Pancreas (tissue), 10 donors: Measurements from ENCODE around the gene ITPR2. TPM values are rescaled to one million over a fixed set of nuclear protein-coding genes. Genes with fewer than 3 reads are reported as not detected.

Source experiments
- ATAC-seq, 4 donors: fragments of 200-7000 bp; cut with Tn5 transposase; one replicate each; pipeline versions ENCODE4 v1.8.0 to v1.9.1; 2020; ENCODE audit warnings: mild to moderate bottlenecking in 4 of 4, moderate library complexity in 4 of 4
- DNase-seq, 6 donors: peaks; one replicate each; pipeline ENCODE4 v3.0.0-alpha.2; 2020
- FAIRE-seq: peaks from 2 replicates; lab custom pipeline; 2012; peaks lifted over from hg19 to GRCh38; lab: Jason Lieb, UNC
- H3K27ac ChIP-seq, 4 donors: fragments of 200-600 bp; sonication (generic); 1 replicate in 3 of 4; 2 replicates in 1 of 4; pipeline versions ENCODE4 v1.5.0 to v1.8.0; 2020
- H3K27me3 ChIP-seq, 4 donors: fragments of 200-600 bp; one replicate each; pipeline ENCODE4 v1.8.0; 2021
- H3K36me3 ChIP-seq, 3 donors: fragments of 200-600 bp; sonication (generic) in 1 of 3; one replicate each; pipeline versions ENCODE4 v1.5.0 to v1.8.0; 2020 to 2021
- H3K4me1 ChIP-seq, 3 donors: fragments of 200-600 bp; one replicate each; pipeline ENCODE4 v1.8.0; 2021
- H3K4me3 ChIP-seq, 4 donors: fragments of 200-600 bp; sonication (generic) in 2 of 4; one replicate each; pipeline versions ENCODE4 v1.5.0 to v1.8.0; 2020 to 2021
- H3K9me3 ChIP-seq, 4 donors: fragments of 200-600 bp; one replicate each; pipeline ENCODE4 v1.8.0; 2021
- WGBS, 2 donors: extraction: QIAGEN DNeasy Blood & Tissue Kit; methylation state at CpG; one replicate each; pipeline ENCODE4 v1.1.7; 2013; 5-methylcytosine and 5-hydroxymethylcytosine counted together
- intact Hi-C, 3 donors: fragments of 100-400 bp; cut with DNase I; formaldehyde crosslinking; loops; one replicate each; pipeline versions ENCODE4 v1.11.1 to v1.14.2; 2022
- polyA plus RNA-seq, 2 donors: library from polyadenylated mRNA; stranded (reverse); fragments of 200-250 nt; gene quantifications; one replicate each; pipeline ENCODE4 v1.2.3, GENCODE V29; 2013
- total RNA-seq, 6 donors: library from RNA; stranded (reverse); fragmentation: NEBNext Ultra II Directional in 4 of 6; extraction: Animal tissue kit (Norgen Biotek cat#: 25700) in 4 of 6; gene quantifications; one replicate each; pipeline versions ENCODE4 v1.2.1 to v1.2.4, GENCODE V29; 2021 to 2023
- TF ChIP-seq, protein P1 (sequence below), 4 donors: fragments of 200-600 bp; sonication (generic) in 3 of 4; IDR thresholded peaks; one replicate each; pipeline versions ENCODE4 v1.5.0 to v1.8.0; 2021; ENCODE audit warnings: antibody characterized with exemption in 4 of 4
- donor health status: healthy with polysubstance abuse.
- donor health status: DM: no; HTN: no; CAD: no; lungs with moderate emphysema.
- donor health status: DM: no; HTN: no; CAD: no.
- donor health status: control.
- donor health status: control.
- donor health status: Bipolar disorder and iron deficiency.
- donor health status: DM: yes; HTN: yes; CAD: no.
- donor health status: DM: no; HTN: no; CAD: no.
- donor health status: DM: no; HTN: no; CAD: no.
- donor health status: DM: yes; HTN: yes; CAD: no.

ITPR2 gene
- total and polyA plus RNA-seq, 8 donors: 3.3 to 51.8 (median 25.5) TPM

DNA sequence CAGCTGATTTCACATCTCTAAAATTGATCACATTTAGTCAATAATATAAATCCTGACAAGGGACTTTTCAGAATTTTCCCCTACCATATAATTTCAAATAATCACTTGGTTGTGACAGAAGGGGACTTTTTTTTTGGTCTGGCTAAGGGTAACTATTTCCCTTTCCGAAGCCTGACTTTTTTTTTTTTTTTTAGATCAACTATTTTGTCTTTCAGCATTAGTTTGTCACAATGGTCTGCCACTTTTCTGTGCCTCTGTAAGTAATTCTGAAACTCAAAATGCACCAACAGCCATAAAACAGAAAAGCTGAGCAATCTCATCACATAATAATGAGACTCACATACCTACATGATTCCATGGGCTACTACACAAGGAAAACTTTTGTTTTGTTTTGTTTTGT, 371.2 kb downstream of the ITPR2 start:
- Histone ChIP-seq H3K9me3 (no peaks in the 10 kb centered on the region), H3K27ac (no peak overlapping the region), H3K4me3 (no peak overlapping the region), H3K4me1 (no peaks in the 10 kb centered on the region), H3K27me3 (no peaks in the 10 kb centered on the region), H3K36me3 (no peaks in the 10 kb centered on the region)
- 91 to 92% methylated on average over 1 of the region's 1 CpG for WGBS, 2 donors
- ATAC-seq (no peak), DNase-seq (no peak), FAIRE-seq (no peak)
- TF ChIP-seq, protein P1, sequence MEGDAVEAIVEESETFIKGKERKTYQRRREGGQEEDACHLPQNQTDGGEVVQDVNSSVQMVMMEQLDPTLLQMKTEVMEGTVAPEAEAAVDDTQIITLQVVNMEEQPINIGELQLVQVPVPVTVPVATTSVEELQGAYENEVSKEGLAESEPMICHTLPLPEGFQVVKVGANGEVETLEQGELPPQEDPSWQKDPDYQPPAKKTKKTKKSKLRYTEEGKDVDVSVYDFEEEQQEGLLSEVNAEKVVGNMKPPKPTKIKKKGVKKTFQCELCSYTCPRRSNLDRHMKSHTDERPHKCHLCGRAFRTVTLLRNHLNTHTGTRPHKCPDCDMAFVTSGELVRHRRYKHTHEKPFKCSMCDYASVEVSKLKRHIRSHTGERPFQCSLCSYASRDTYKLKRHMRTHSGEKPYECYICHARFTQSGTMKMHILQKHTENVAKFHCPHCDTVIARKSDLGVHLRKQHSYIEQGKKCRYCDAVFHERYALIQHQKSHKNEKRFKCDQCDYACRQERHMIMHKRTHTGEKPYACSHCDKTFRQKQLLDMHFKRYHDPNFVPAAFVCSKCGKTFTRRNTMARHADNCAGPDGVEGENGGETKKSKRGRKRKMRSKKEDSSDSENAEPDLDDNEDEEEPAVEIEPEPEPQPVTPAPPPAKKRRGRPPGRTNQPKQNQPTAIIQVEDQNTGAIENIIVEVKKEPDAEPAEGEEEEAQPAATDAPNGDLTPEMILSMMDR (IDR thresholded peaks at IDR 0.05): no peak
- intact Hi-C loops: no loop called here

DNA sequence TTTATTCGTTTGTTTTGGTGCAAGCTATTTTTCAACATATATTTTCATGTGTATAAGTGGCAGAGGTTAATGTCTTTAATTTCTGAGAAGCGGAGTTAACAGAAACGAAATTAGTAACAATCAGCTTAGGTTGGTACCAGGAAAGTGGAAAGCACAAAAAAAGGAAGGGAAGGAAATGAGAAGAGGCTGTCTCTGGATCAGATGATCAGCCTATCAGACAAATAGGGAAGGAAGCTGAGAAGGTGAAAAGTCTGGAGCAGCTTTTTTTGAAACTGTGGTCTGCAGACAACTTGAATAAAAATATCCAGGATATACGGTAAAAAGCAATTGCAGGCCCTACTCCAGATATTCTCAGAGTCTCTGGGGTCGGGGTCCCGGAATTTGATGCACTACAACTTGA, 372.6 kb downstream of the ITPR2 start:
- Histone ChIP-seq H3K4me3 (no peak overlapping the region), H3K9me3 (no peaks in the 10 kb centered on the region), H3K4me1 (peaks cover 0 to 4% (median 0%) of the 10 kb centered on the region in 3 donors), H3K27me3 (no peaks in the 10 kb centered on the region), H3K27ac (no peak overlapping the region), H3K36me3 (no peaks in the 10 kb centered on the region)
- 92 to 94% methylated on average over 6 of the region's 6 CpGs for WGBS, 2 donors
- no peak for ATAC-seq
- no peak for DNase-seq
- intact Hi-C loops: no loop called here
- FAIRE-seq: no peak
- TF ChIP-seq, protein P1 (IDR thresholded peaks at IDR 0.05): no peak

DNA sequence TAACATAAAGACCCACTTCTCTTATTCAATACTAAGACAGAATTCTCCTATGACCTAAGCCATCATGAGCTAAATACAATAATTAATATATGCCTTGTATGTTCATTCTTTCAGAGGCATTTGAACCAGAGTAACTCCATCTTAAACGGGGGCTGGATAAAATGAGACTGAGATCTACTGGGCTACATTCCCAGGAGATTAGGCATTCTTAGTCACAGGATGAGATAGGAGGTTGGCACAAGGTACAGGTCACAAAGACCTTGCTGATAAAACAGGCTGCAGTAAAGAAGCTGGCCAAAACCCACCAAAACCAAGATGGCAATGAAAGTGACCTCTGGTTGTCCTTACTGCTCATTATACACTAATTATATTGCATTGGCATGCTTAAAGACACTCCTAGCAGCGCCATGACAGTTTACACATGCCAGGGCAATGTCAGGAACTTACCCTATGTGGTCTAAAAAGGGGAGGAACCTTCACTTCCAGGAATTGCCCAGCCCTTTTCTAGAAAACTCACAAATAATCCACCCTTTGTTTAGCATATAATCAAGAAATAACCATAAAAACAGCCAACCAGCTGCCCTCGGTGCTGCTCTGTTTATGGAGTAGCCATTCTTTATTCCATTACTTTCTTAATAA, 376.9 kb downstream of the ITPR2 start:
- H3K9me3 ChIP-seq: no peaks in the 10 kb centered on the region
- FAIRE-seq (no peak), DNase-seq (peak in 2 of 6 donors; percentile 3 to 20), ATAC-seq (peak; percentile 40 to 55 (median 47))
- H3K4me1 ChIP-seq: peaks cover 0 to 4% (median 0%) of the 10 kb centered on the region in 3 donors
- no peak overlapping the region for H3K27ac ChIP-seq
- 51 to 57% methylated on average over 3 of the region's 3 CpGs for WGBS, 2 donors
- no peak overlapping the region for H3K4me3 ChIP-seq
- TF ChIP-seq, protein P1 (IDR thresholded peaks at IDR 0.05): no peak
- intact Hi-C loops: no loop called here
- no peaks in the 10 kb centered on the region for H3K36me3 ChIP-seq
- H3K27me3 ChIP-seq: no peaks in the 10 kb centered on the region

DNA sequence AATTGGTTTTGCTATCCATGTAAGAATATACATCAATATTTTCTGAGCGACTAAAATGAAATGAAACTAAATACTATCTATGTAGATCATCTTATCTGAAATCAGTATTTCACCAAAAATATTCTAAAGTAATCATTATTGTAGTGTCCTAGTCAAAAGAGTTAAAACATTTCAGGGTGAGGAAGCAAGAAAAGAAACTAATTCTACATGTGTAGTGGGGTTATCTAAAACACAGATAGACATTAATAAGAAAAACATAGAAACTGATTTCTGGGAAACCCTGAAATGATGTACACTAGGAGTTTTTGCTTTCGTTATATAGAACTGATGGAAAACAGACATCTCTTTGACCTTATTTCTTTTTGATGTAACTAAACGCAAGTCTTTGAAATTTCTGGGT, 379.7 kb downstream of the ITPR2 start:
- intact Hi-C loops: no loop called here
- Histone ChIP-seq H3K36me3 (no peaks in the 10 kb centered on the region), H3K4me1 (peaks cover 0 to 4% (median 0%) of the 10 kb centered on the region in 3 donors), H3K27me3 (no peaks in the 10 kb centered on the region), H3K27ac (no peak overlapping the region), H3K9me3 (no peaks in the 10 kb centered on the region), H3K4me3 (no peak overlapping the region)
- TF ChIP-seq, protein P1 (IDR thresholded peaks at IDR 0.05): no peak
- ATAC-seq (no peak), FAIRE-seq (no peak), DNase-seq (no peak)
- WGBS, 2 donors: 94% methylated on average over 3 of the region's 3 CpGs

DNA sequence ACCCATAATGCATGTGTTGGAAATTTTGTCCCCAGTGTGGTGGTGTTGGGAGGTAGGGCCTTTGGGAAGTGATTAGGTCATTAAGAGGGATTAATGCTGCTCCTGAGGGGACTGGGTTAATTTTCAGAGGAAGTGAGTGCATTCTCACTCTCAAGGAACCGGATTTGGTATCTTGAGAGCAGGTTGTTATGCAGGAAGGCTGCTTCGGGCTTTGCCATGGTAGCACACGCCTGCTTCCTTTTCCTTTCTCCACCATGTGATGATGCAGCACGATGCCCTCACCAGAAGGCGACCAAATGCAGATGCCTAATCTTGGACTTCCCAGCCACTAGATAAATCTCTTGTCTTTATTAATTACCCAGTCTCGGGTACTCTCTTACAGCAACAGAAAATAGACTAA, 380.5 kb downstream of the ITPR2 start:
- 87% methylated on average over 6 of the region's 6 CpGs for whole genome bisulfite sequencing, 2 donors
- H3K4me3 ChIP-seq: no peak overlapping the region
- TF ChIP-seq, protein P1 (IDR thresholded peaks at IDR 0.05): no peak

More for the DNA sequence above, 380.5 kb downstream of the ITPR2 start:
- ATAC-seq: no peak
- Histone ChIP-seq H3K9me3 (no peaks in the 10 kb centered on the region), H3K27me3 (no peaks in the 10 kb centered on the region), H3K4me1 (peaks cover 0 to 4% (median 0%) of the 10 kb centered on the region in 3 donors), H3K36me3 (no peaks in the 10 kb centered on the region), H3K27ac (no peak overlapping the region)
- no peak for DNase-seq
- intact Hi-C loops: no loop called here
- FAIRE-seq: no peak
